ENCODE measurements around the gene SYTL3. TPM values are rescaled to one million over a fixed set of nuclear protein-coding genes. Genes with fewer than 3 reads are reported as not detected.

The SYTL3 gene
- total RNA-seq, 4 donors from 2014 or later, result 4.8 to 23.1 (median 11.3) TPM

DNA sequence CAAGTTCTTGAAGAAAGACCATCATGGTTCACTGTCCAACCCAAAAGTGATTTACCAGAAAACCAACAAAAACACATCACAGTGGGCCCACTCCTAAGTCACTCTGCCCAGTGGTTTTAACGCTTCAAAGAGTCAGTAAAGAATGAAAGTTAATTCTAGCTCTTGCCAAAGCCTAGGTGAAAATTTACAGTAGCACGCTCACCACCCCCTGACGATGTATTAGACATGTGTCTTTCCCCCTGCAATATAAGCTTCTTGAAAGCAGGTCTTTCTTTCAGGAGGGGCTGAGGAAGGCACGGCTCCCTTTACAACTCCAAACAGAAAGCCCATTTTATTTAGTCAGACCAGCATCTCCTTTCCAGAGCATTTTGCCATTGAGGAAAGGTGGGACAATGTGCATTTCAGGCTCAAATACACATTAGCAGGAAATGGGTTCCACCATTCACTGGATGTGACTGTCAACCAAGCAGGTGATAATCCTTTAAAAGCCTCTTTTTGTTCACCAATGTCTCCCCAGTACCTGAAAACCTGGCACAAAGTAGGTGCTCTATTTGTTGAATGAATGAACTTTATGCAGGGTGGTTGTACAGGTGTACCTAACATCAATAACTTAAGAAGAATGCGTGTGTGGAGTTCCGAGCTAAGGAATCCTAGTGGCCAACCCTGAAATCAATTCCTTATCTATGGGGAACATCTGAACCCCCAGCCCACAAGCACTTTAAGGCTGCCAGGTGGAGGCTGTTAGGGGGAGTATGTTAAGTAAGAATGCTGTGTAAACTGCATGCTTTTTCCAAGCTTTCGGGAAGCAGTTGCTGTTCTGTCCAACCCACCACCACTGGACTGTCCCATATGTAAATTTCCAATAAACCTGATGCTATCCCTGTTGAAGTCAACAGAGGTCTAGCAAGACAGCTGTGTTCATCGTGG is 157.9 kb downstream of the SYTL3 start:
- no peaks in the 10 kb centered on the region for H3K9me3 ChIP-seq
- peaks cover 3 to 55% (median 28%) of the 10 kb centered on the region in 4 donors for H3K4me1 ChIP-seq
- TF ChIP-seq POLR2A (IDR thresholded peaks at IDR 0.05), result no peak
- TF ChIP-seq, protein P1, sequence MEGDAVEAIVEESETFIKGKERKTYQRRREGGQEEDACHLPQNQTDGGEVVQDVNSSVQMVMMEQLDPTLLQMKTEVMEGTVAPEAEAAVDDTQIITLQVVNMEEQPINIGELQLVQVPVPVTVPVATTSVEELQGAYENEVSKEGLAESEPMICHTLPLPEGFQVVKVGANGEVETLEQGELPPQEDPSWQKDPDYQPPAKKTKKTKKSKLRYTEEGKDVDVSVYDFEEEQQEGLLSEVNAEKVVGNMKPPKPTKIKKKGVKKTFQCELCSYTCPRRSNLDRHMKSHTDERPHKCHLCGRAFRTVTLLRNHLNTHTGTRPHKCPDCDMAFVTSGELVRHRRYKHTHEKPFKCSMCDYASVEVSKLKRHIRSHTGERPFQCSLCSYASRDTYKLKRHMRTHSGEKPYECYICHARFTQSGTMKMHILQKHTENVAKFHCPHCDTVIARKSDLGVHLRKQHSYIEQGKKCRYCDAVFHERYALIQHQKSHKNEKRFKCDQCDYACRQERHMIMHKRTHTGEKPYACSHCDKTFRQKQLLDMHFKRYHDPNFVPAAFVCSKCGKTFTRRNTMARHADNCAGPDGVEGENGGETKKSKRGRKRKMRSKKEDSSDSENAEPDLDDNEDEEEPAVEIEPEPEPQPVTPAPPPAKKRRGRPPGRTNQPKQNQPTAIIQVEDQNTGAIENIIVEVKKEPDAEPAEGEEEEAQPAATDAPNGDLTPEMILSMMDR (IDR thresholded peaks at IDR 0.05), result peak in 1 of 6 experiments; percentile 4
- peak overlapping the region; percentile 49 to 99 (median 71) for H3K27ac ChIP-seq
- H3K36me3 ChIP-seq, result peaks cover 0 to 15% (median 0%) of the 10 kb centered on the region in 3 donors
- DNase-seq, result peak in 1 of 3 donors; percentile 18
- peak overlapping the region in 1 of 4 donors; percentile 0 for H3K4me3 ChIP-seq
- H3K27me3 ChIP-seq, result no peaks in the 10 kb centered on the region

DNA sequence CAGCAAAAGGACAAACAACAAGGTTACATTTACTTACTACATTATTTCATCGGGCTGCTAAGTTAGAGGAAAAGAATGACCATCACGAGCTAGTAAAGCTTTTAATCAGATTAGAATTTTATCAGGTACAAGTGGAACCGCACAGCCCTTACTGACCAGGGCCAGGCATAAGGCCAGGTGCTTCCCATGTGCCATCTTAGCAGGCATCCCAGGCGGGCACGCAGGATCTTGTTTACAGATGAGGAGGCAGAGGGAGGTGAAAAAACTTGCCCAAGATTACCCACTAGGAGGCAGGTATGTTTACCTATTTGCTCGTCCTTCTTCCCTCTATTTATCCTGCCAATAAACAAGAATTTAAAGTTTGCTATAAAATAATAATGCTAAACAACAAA is 158.6 kb downstream of the SYTL3 start:
- DNase-seq, result peak in 1 of 3 donors; percentile 29
- no peaks in the 10 kb centered on the region for H3K27me3 ChIP-seq
- peak overlapping the region in 1 of 4 donors; percentile 0 for H3K4me3 ChIP-seq
- H3K4me1 ChIP-seq, result peaks cover 3 to 57% (median 32%) of the 10 kb centered on the region in 4 donors
- H3K9me3 ChIP-seq, result no peaks in the 10 kb centered on the region
- H3K36me3 ChIP-seq, result peaks cover 0 to 20% (median 0%) of the 10 kb centered on the region in 3 donors
- TF ChIP-seq, protein P1 (IDR thresholded peaks at IDR 0.05), result peak in 1 of 6 experiments; percentile 28
- TF ChIP-seq POLR2A (IDR thresholded peaks at IDR 0.05), result no peak
- peak overlapping the region; percentile 49 to 99 (median 71) for H3K27ac ChIP-seq

DNA sequence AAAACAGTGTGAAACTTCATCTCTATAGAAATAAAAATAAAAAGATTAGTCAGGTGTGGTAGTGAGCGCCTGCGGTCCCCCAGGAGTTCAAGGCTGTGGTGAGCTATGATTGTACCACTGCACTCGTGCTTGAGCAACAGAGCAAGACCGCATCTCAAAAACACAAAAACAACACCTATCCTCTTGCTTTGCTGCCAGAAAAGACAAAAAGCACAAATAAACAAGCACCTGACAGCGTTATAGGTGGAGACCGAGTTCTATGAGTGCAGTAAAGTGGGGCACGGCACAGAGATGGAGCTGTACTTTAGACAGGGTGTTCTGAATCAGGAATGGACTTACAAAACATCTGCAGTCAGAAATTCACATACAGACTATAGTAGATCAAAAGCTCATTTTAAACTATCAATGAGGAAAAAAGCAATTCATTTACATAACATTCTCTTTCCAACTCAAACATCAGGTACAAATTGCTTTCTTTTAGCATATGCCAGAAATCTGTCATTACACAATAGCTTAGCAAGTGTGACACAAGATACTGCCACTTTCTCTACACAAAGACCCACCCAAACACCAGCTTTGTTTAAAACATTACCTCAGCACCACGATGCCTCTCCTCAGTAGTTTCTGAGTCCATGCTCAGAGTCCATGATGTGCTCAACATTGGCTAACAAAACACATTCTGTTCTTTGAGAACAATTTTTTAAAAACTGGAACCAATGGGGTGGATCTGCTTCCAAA is 159.3 kb downstream of the SYTL3 start:
- Histone ChIP-seq H3K4me1 (peaks cover 3 to 63% (median 36%) of the 10 kb centered on the region in 4 donors), H3K27ac (peak overlapping the region; percentile 49 to 99 (median 71)), H3K9me3 (no peaks in the 10 kb centered on the region), H3K36me3 (peaks cover 0 to 25% (median 0%) of the 10 kb centered on the region in 3 donors), H3K4me3 (peak overlapping the region in 2 of 4 donors; percentile 4 to 26), H3K27me3 (no peaks in the 10 kb centered on the region)
- TF ChIP-seq, protein P1 (IDR thresholded peaks at IDR 0.05), result no peak
- peak; percentile 8 to 35 for TF ChIP-seq POLR2A (IDR thresholded peaks at IDR 0.05)
- DNase-seq, result peak in 2 of 3 donors; percentile 82 to 87

DNA sequence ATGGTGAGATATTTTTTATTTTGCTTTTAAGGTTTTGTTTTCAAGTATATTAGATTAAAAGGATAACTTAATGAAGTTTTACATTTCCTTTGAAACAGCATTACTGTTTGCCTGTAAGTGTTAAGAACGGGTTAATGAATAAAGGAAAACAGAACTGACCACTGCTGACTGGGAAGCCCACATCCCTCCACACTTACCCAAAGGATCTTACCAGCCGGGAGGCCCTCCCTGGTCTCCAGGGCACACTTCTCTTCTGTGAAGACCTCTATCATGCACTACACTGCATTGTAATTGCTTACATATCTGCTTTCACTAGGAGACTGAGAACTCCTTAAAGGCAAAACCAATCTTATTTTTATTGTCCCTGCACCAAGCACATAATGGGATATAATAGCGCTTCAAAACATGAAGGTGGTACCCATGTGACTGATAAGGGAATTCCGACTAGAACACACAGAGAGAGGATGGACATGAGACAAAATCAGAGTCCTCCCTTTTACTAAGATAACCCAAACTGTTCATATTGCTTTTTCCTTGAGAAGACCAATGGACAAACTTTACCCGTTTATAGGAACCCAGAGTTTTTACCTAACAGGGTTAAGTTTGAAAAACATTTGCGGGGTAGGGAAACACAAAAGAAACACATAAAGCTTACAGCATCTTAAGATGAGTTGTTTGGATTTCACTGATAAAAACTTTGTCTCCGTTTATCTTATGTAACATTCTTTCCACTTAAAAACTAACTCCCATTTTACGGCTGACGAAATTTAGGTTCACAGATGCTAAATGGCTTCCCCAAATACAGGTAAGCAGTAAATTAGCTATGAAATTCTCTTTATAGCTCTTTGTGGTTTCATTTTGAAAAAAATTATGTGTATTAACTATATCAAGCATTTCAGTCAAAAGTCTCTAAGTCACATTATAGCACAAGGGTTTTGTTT is 160.6 kb downstream of the SYTL3 start:
- H3K4me1 ChIP-seq, result peaks cover 3 to 65% (median 36%) of the 10 kb centered on the region in 4 donors
- no peak for TF ChIP-seq POLR2A (IDR thresholded peaks at IDR 0.05)
- TF ChIP-seq, protein P1 (IDR thresholded peaks at IDR 0.05), result no peak
- no peaks in the 10 kb centered on the region for H3K27me3 ChIP-seq
- H3K27ac ChIP-seq, result peak overlapping the region; percentile 49 to 99 (median 71)
- H3K9me3 ChIP-seq, result no peaks in the 10 kb centered on the region
- H3K4me3 ChIP-seq, result peak overlapping the region in 1 of 4 donors; percentile 26
- H3K36me3 ChIP-seq, result peaks cover 0 to 27% (median 0%) of the 10 kb centered on the region in 3 donors
- DNase-seq, result peak in 1 of 3 donors; percentile 16

Measured in Peyer's patch (tissue), 4 donors.